Liver (tissue), 9 donors: Measurements from ENCODE around the gene ERMN. TPM values are rescaled to one million over a fixed set of nuclear protein-coding genes. Genes with fewer than 3 reads are reported as not detected.

Source experiments
- DNase-seq: peaks from one replicate; pipeline ENCODE4 v3.0.0-alpha.2; 2017; ENCODE audit warnings: low spot score
- H3K27ac ChIP-seq, 2 donors: one replicate each; pipeline ENCODE4 v1.7.0; 2013; ENCODE audit warnings: inconsistent platforms in 2 of 2, low read length in 2 of 2, control low read depth in 1 of 2, low read depth in 1 of 2, mild to moderate bottlenecking in 1 of 2
- H3K27me3 ChIP-seq, 4 donors: one replicate each; pipeline versions ENCODE4 v1.6.1 to v1.7.0; 2013; ENCODE audit warnings: low read length in 3 of 4, inconsistent platforms in 1 of 4, mild to moderate bottlenecking in 1 of 4, moderate library complexity in 1 of 4; ENCODE audit not compliant: control insufficient read depth in 4 of 4, insufficient read depth in 4 of 4
- H3K36me3 ChIP-seq, 4 donors: one replicate each; pipeline versions ENCODE4 v1.6.1 to v1.7.0; 2013; ENCODE audit warnings: low read length in 3 of 4, mild to moderate bottlenecking in 3 of 4, low read depth in 1 of 4, moderate library complexity in 1 of 4; ENCODE audit not compliant: control insufficient read depth in 4 of 4, insufficient read depth in 3 of 4
- H3K4me1 ChIP-seq, 4 donors: one replicate each; pipeline versions ENCODE4 v1.6.1 to v1.7.0; 2013; ENCODE audit warnings: low read length in 3 of 4, mild to moderate bottlenecking in 3 of 4, moderate library complexity in 1 of 4; ENCODE audit not compliant: control insufficient read depth in 4 of 4, insufficient read depth in 4 of 4
- H3K4me3 ChIP-seq, 3 donors: one replicate each; pipeline versions ENCODE4 v1.6.1 to v1.7.0; 2013; ENCODE audit warnings: low read length in 3 of 3, control low read depth in 1 of 3, low read depth in 1 of 3, mild to moderate bottlenecking in 1 of 3
- H3K9ac ChIP-seq, 2 donors: one replicate each; pipeline ENCODE4 v1.7.0; 2013; ENCODE audit warnings: low read length in 2 of 2, mild to moderate bottlenecking in 2 of 2, moderate library complexity in 2 of 2, control low read depth in 1 of 2, low read depth in 1 of 2
- H3K9me3 ChIP-seq, 4 donors: one replicate each; pipeline versions ENCODE4 v1.6.1 to v1.7.0; 2013; ENCODE audit warnings: low read length in 3 of 4; ENCODE audit not compliant: control insufficient read depth in 4 of 4
- FOXA1 ChIP-seq: IDR thresholded peaks from 2 replicates; pipeline ENCODE4 v1.6.1; 2016; ENCODE audit warnings: antibody characterized with exemption
- FOXA2 ChIP-seq: IDR thresholded peaks from 2 replicates; pipeline ENCODE4 v1.6.1; 2016; ENCODE audit warnings: antibody characterized with exemption
- HNF4A ChIP-seq, 2 donors: conservative IDR thresholded peaks; 2 replicates each; pipeline ENCODE4 v1.6.1; 2016; ENCODE audit warnings: antibody characterized with exemption in 2 of 2, mild to moderate bottlenecking in 2 of 2
- HNF4G ChIP-seq: IDR thresholded peaks from 2 replicates; pipeline ENCODE4 v1.6.1; 2016; ENCODE audit warnings: antibody characterized with exemption
- JUND ChIP-seq, 2 donors: IDR thresholded peaks; 2 replicates each; pipeline ENCODE4 v1.6.1; 2016; ENCODE audit warnings: antibody characterized with exemption in 2 of 2
- SP1 ChIP-seq: IDR thresholded peaks from 2 replicates; pipeline ENCODE4 v1.6.1; 2018; ENCODE audit warnings: antibody characterized with exemption, mild to moderate bottlenecking
- TAF1 ChIP-seq: conservative IDR thresholded peaks from 2 replicates; pipeline ENCODE4 v1.6.1; 2016; ENCODE audit warnings: antibody characterized with exemption, mild to moderate bottlenecking
- YY1 ChIP-seq: IDR thresholded peaks from 2 replicates; pipeline ENCODE4 v1.6.1; 2016; ENCODE audit warnings: antibody characterized with exemption, mild to moderate bottlenecking
- WGBS: extraction: QIAGEN DNeasy Blood & Tissue Kit; methylation state at CpG from one replicate; pipeline ENCODE4 v1.1.7; 2013; 5-methylcytosine and 5-hydroxymethylcytosine counted together
- polyA plus RNA-seq, 2 donors: library from polyadenylated mRNA; stranded (reverse) in 1 of 2; unstranded in 1 of 2; fragments of 200-250 nt in 1 of 2; fragments of >200 nt in 1 of 2; fragmentation: Nextera tagmentation in 1 of 2; extraction: Ambion mirVana in 1 of 2; gene quantifications; one replicate each; pipeline versions ENCODE4 v1.2.1 to v1.2.3, GENCODE V29; 2013 to 2015
- total RNA-seq, 2 donors: library from RNA; depleted of rRNA; stranded (reverse); fragments of >200 nt; gene quantifications; one replicate each; pipeline ENCODE4 v1.2.3, GENCODE V29; 2014
- TF ChIP-seq, protein P1 (sequence below): fragments of 150-350 bp; IDR thresholded peaks from 2 replicates; pipeline ENCODE4 v1.5.1; 2017; ENCODE audit warnings: improper control_type of control experiment, low read depth, low read length; ENCODE audit not compliant: missing input control
- TF ChIP-seq, protein P2 (sequence below): IDR thresholded peaks from 2 replicates; pipeline ENCODE4 v1.6.1; 2016; ENCODE audit warnings: antibody characterized with exemption
- TF ChIP-seq, protein P3 (sequence below): IDR thresholded peaks from 2 replicates; pipeline ENCODE4 v1.6.1; 2016; ENCODE audit warnings: antibody characterized with exemption, mild to moderate bottlenecking
- donor health status: healthy.
- donor health status: healthy.
- donor health status: healthy.
- donor health status: healthy.
- donor health status: healthy.

The ERMN gene
- total and polyA plus RNA-seq, 4 donors: 0.05 to 0.08 TPM; not detected in 2

DNA sequence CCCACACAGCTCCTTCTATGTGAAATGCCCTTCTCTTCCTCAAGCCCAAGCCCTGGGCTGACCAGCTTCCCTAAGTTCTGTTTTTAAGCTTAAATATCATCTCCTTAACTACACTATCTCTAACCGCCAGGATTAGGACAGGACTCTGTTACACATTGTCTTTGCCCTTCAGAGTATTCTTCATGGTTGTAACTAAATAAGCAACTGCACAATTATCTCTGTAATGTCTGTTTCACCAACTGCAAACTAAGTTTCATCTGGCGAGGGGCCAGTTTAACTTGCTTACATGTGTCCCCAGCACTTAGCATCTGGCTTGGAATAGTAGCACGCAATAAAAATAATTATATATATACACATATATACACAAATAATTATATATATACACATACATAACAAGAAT lies 1.1 kb upstream of the ERMN start:
- peaks cover 0 to 4% (median 1%) of the 10 kb centered on the region in 4 donors for H3K4me1 ChIP-seq
- DNase-seq: no peak
- WGBS: 82% methylated on average over 3 of the region's 3 CpGs
- no peaks in the 10 kb centered on the region for H3K36me3 ChIP-seq
- no peak overlapping the region for H3K9ac ChIP-seq
- no peaks in the 10 kb centered on the region for H3K27me3 ChIP-seq
- TF ChIP-seq FOXA1 (no peak), HNF4A (conservative IDR thresholded peaks at IDR 0.05) (no peak), JUND (IDR thresholded peaks at IDR 0.05) (no peak), SP1 (no peak)
- TF ChIP-seq, protein P1, sequence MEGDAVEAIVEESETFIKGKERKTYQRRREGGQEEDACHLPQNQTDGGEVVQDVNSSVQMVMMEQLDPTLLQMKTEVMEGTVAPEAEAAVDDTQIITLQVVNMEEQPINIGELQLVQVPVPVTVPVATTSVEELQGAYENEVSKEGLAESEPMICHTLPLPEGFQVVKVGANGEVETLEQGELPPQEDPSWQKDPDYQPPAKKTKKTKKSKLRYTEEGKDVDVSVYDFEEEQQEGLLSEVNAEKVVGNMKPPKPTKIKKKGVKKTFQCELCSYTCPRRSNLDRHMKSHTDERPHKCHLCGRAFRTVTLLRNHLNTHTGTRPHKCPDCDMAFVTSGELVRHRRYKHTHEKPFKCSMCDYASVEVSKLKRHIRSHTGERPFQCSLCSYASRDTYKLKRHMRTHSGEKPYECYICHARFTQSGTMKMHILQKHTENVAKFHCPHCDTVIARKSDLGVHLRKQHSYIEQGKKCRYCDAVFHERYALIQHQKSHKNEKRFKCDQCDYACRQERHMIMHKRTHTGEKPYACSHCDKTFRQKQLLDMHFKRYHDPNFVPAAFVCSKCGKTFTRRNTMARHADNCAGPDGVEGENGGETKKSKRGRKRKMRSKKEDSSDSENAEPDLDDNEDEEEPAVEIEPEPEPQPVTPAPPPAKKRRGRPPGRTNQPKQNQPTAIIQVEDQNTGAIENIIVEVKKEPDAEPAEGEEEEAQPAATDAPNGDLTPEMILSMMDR: no peak
- no peak overlapping the region for H3K4me3 ChIP-seq
- H3K27ac ChIP-seq: no peak overlapping the region
- H3K9me3 ChIP-seq: no peaks in the 10 kb centered on the region

DNA sequence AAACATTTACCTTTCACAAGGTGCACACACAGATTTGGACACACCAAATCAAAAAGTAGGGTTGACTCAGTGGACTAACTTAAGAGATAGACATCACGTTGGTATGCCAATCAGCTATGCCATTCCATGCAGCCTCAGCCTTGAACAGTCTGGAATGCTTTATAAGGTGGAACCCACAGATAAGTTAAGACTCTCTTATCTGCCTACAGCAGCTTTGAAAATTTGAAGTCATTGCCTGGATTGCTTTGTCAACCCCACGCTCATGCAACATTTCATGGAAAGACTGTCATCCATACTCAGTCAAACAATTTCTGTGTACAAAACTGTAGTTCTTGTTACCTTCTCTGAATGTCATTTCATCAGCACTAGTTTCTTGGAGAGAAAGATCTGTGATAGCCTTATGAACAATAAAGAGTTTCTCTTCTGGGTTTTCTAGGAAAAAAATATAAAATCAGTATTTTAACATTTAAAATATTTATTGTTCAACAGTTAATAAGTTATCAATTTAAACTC lies 1.2 kb downstream of the ERMN start:
- no peak for TF ChIP-seq HNF4G
- TF ChIP-seq, protein P2, sequence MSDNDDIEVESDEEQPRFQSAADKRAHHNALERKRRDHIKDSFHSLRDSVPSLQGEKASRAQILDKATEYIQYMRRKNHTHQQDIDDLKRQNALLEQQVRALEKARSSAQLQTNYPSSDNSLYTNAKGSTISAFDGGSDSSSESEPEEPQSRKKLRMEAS: no peak
- TF ChIP-seq, protein P3, sequence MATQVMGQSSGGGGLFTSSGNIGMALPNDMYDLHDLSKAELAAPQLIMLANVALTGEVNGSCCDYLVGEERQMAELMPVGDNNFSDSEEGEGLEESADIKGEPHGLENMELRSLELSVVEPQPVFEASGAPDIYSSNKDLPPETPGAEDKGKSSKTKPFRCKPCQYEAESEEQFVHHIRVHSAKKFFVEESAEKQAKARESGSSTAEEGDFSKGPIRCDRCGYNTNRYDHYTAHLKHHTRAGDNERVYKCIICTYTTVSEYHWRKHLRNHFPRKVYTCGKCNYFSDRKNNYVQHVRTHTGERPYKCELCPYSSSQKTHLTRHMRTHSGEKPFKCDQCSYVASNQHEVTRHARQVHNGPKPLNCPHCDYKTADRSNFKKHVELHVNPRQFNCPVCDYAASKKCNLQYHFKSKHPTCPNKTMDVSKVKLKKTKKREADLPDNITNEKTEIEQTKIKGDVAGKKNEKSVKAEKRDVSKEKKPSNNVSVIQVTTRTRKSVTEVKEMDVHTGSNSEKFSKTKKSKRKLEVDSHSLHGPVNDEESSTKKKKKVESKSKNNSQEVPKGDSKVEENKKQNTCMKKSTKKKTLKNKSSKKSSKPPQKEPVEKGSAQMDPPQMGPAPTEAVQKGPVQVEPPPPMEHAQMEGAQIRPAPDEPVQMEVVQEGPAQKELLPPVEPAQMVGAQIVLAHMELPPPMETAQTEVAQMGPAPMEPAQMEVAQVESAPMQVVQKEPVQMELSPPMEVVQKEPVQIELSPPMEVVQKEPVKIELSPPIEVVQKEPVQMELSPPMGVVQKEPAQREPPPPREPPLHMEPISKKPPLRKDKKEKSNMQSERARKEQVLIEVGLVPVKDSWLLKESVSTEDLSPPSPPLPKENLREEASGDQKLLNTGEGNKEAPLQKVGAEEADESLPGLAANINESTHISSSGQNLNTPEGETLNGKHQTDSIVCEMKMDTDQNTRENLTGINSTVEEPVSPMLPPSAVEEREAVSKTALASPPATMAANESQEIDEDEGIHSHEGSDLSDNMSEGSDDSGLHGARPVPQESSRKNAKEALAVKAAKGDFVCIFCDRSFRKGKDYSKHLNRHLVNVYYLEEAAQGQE: no peak
- TF ChIP-seq, protein P1: no peak
- TF ChIP-seq TAF1: no peak
- TF ChIP-seq FOXA2: no peak
- no peak for TF ChIP-seq YY1

More for the DNA sequence above, 1.2 kb downstream of the ERMN start:
- WGBS: 82% methylated on average over 2 of the region's 2 CpGs
- Histone ChIP-seq H3K4me3 (no peak overlapping the region), H3K27ac (no peak overlapping the region), H3K9me3 (no peaks in the 10 kb centered on the region), H3K4me1 (no peaks in the 10 kb centered on the region), H3K27me3 (no peaks in the 10 kb centered on the region), H3K9ac (no peak overlapping the region), H3K36me3 (no peaks in the 10 kb centered on the region)
- DNase-seq: no peak
